H9 (cell line): Measurements from ENCODE around the gene ANKRD28. TPM values are rescaled to one million over a fixed set of nuclear protein-coding genes. Genes with fewer than 3 reads are reported as not detected.

Experiments used
- DNase-seq: peaks from one replicate; pipeline ENCODE4 v3.0.0-alpha.2; 2017
- H2AFZ ChIP-seq: one replicate; pipeline ENCODE4 v1.6.1; 2013; ENCODE audit warnings: mild to moderate bottlenecking, low read length, control low read depth, moderate library complexity
- H2AK5ac ChIP-seq: 2 replicates; pipeline ENCODE4 v1.6.1; 2013; ENCODE audit warnings: low read length, control low read depth, mixed read lengths; ENCODE audit not compliant: insufficient read length
- H2BK120ac ChIP-seq: one replicate; pipeline ENCODE4 v1.6.1; 2013; ENCODE audit warnings: low read depth, mild to moderate bottlenecking, low read length, control low read depth, inconsistent platforms; ENCODE audit not compliant: poor library complexity, severe bottlenecking
- H2BK12ac ChIP-seq: 2 replicates; pipeline ENCODE4 v1.6.1; 2013; ENCODE audit warnings: low read length, control low read depth, mixed read lengths, low read depth; ENCODE audit not compliant: insufficient read length
- H2BK15ac ChIP-seq: 2 replicates; pipeline ENCODE4 v1.6.1; 2013; ENCODE audit warnings: low read depth, low read length, control low read depth
- H2BK20ac ChIP-seq: one replicate; pipeline ENCODE4 v1.6.1; 2013; ENCODE audit warnings: low read depth, mild to moderate bottlenecking, low read length, control low read depth, inconsistent platforms; ENCODE audit not compliant: poor library complexity, severe bottlenecking
- H2BK5ac ChIP-seq: 2 replicates; pipeline ENCODE4 v1.6.1; 2013; ENCODE audit warnings: low read length, control low read depth, mixed read lengths; ENCODE audit not compliant: insufficient read length
- H3K14ac ChIP-seq: 2 replicates; pipeline ENCODE4 v1.6.1; 2013; ENCODE audit warnings: low read length, control low read depth; ENCODE audit not compliant: insufficient read depth
- H3K18ac ChIP-seq: 2 replicates; pipeline ENCODE4 v1.6.1; 2013; ENCODE audit warnings: low read depth, mild to moderate bottlenecking, mixed read lengths, low read length, control low read depth; ENCODE audit not compliant: insufficient read length
- H3K23ac ChIP-seq: 2 replicates; pipeline ENCODE4 v1.6.1; 2013; ENCODE audit warnings: low read length, control low read depth, mixed read lengths, low read depth; ENCODE audit not compliant: insufficient read length
- H3K23me2 ChIP-seq: 2 replicates; pipeline ENCODE4 v1.6.1; 2013; ENCODE audit warnings: low read depth, mild to moderate bottlenecking, mixed read lengths, low read length, control low read depth; ENCODE audit not compliant: insufficient read length, poor library complexity, severe bottlenecking
- H3K27ac ChIP-seq: 2 replicates; pipeline ENCODE4 v1.5.1; 2013; ENCODE audit warnings: low read length, control low read depth, mixed read lengths, low read depth; ENCODE audit not compliant: insufficient read length
- H3K27me3 ChIP-seq: 2 replicates; pipeline ENCODE4 v1.6.1; 2013; ENCODE audit warnings: low read length, control low read depth, inconsistent platforms; ENCODE audit not compliant: insufficient read depth
- H3K4ac ChIP-seq: 2 replicates; pipeline ENCODE4 v1.6.1; 2013; ENCODE audit warnings: low read depth, mild to moderate bottlenecking, control low read depth, inconsistent platforms, low read length, moderate library complexity
- H3K4me1 ChIP-seq: 2 replicates; pipeline ENCODE4 v1.6.1; 2013; ENCODE audit warnings: low read length, control low read depth, inconsistent platforms; ENCODE audit not compliant: insufficient read depth
- H3K4me2 ChIP-seq: 2 replicates; pipeline ENCODE4 v1.6.1; 2013; ENCODE audit warnings: low read length, control low read depth, mixed read lengths; ENCODE audit not compliant: insufficient read length, insufficient read depth
- H3K56ac ChIP-seq: 2 replicates; pipeline ENCODE4 v1.6.1; 2013; ENCODE audit warnings: low read depth, mild to moderate bottlenecking, mixed read lengths, low read length, control low read depth; ENCODE audit not compliant: insufficient read length
- H3K79me1 ChIP-seq: 2 replicates; pipeline ENCODE4 v1.6.1; 2013; ENCODE audit warnings: low read depth, mild to moderate bottlenecking, moderate library complexity, low read length, control low read depth, inconsistent platforms; ENCODE audit not compliant: insufficient read depth, poor library complexity, severe bottlenecking
- H3K79me2 ChIP-seq: 2 replicates; pipeline ENCODE4 v1.6.1; 2013; ENCODE audit warnings: low read length, control low read depth, inconsistent platforms; ENCODE audit not compliant: insufficient read depth
- H3K9ac ChIP-seq: 2 replicates; pipeline ENCODE4 v1.6.1; 2013; ENCODE audit warnings: low read length, control low read depth, mixed read lengths; ENCODE audit not compliant: insufficient read length; ENCODE audit errors: extremely low read depth
- H3K9me3 ChIP-seq: one replicate; pipeline ENCODE4 v1.6.1; 2013; ENCODE audit warnings: low read depth, low read length, inconsistent platforms; ENCODE audit not compliant: control insufficient read depth
- H3T11ph ChIP-seq: one replicate; pipeline ENCODE4 v1.6.1; 2013; ENCODE audit warnings: mild to moderate bottlenecking, low read length, control low read depth, inconsistent platforms
- H4K20me1 ChIP-seq: one replicate; pipeline ENCODE4 v1.6.1; 2013; ENCODE audit not compliant: control insufficient read depth, insufficient read length, insufficient read depth
- H4K5ac ChIP-seq: 2 replicates; pipeline ENCODE4 v1.6.1; 2013; ENCODE audit warnings: low read depth, mild to moderate bottlenecking, mixed read lengths, low read length, control low read depth; ENCODE audit not compliant: insufficient read length
- H4K8ac ChIP-seq: replicated peaks from 2 replicates; pipeline ENCODE4 v1.6.1; 2013; ENCODE audit warnings: low read length, control low read depth, mixed read lengths, low read depth; ENCODE audit not compliant: insufficient read length
- H4K91ac ChIP-seq: 2 replicates; pipeline ENCODE4 v1.6.1; 2013; ENCODE audit warnings: low read depth, mild to moderate bottlenecking, moderate library complexity, mixed read lengths, low read length, control low read depth; ENCODE audit not compliant: insufficient read length
- H3K27ac Mint-ChIP-seq, 3 experiments: 2 replicates in 2 of 3; 3 replicates in 1 of 3; pipeline ENCODE4 v1.8.0; 2020 to 2021; ENCODE audit warnings: mixed read lengths in 3 of 3, mild to moderate bottlenecking in 1 of 3, moderate library complexity in 1 of 3
- H3K27me3 Mint-ChIP-seq: 2 replicates; pipeline ENCODE4 v1.8.0; 2021; ENCODE audit warnings: low read depth, mild to moderate bottlenecking, moderate library complexity, mixed read lengths
- H3K36me3 Mint-ChIP-seq, 3 experiments: 2 replicates in 2 of 3; 3 replicates in 1 of 3; pipeline ENCODE4 v1.8.0; 2020 to 2021; ENCODE audit warnings: low read depth in 3 of 3, mixed read lengths in 3 of 3; ENCODE audit not compliant: insufficient read depth in 1 of 3
- H3K4me1 Mint-ChIP-seq, 2 experiments: 2 replicates each; pipeline ENCODE4 v1.8.0; 2020; ENCODE audit warnings: mixed read lengths in 2 of 2
- H3K4me3 Mint-ChIP-seq, 2 experiments: 2 replicates in 1 of 2; 3 replicates in 1 of 2; pipeline ENCODE4 v1.8.0; 2020 to 2021; ENCODE audit warnings: mild to moderate bottlenecking in 2 of 2, mixed read lengths in 2 of 2, moderate library complexity in 1 of 2
- H3K9me3 Mint-ChIP-seq, 2 experiments: 2 replicates in 1 of 2; 3 replicates in 1 of 2; pipeline ENCODE4 v1.8.0; 2020; ENCODE audit warnings: mild to moderate bottlenecking in 2 of 2, mixed read lengths in 2 of 2, moderate library complexity in 1 of 2
- CTCF ChIP-seq: fragments of 200-600 bp; sonication (generic); conservative IDR thresholded peaks from 3 replicates; pipeline ENCODE4 v1.8.0; 2021; ENCODE audit warnings: antibody characterized with exemption, mild to moderate bottlenecking
- total RNA-seq: library from RNA; stranded (reverse); gene quantifications from 2 replicates; pipeline ENCODE4 v1.2.1, GENCODE V29; 2021

ANKRD28 gene
- total RNA-seq, 1 experiment from 2014 or later: 59.0 TPM

GRCh38 chr3:15657016-15657415 lies 140.8 kb downstream of the ANKRD28 start:
- no peak overlapping the region for H3K27ac Mint-ChIP-seq
- Histone ChIP-seq H3K23ac (no peak overlapping the region), H3T11ph (no peak overlapping the region), H3K4me2 (no peak overlapping the region), H4K8ac (no peak overlapping the region), H3K9me3 (no peaks in the 10 kb centered on the region), H2BK12ac (no peak overlapping the region), H3K27me3 (no peaks in the 10 kb centered on the region), H2BK15ac (no peak overlapping the region), H3K79me2 (no peaks in the 10 kb centered on the region), H3K56ac (no peak overlapping the region), H4K20me1 (no peaks in the 10 kb centered on the region), H2BK120ac (no peak overlapping the region), H3K4me1 (no peaks in the 10 kb centered on the region), H2AFZ (no peak overlapping the region), H4K5ac (no peak overlapping the region), H3K27ac (no peak overlapping the region), H2AK5ac (no peak overlapping the region), H2BK20ac (no peak overlapping the region), H3K14ac (no peak overlapping the region), H3K23me2 (no peaks in the 10 kb centered on the region), H3K4ac (no peak overlapping the region), H4K91ac (no peak overlapping the region), H3K9ac (no peak overlapping the region), H3K79me1 (no peaks in the 10 kb centered on the region), H2BK5ac (no peak overlapping the region), H3K18ac (no peak overlapping the region)
- no peaks in the 10 kb centered on the region for H3K27me3 Mint-ChIP-seq
- no peak overlapping the region for H3K4me3 Mint-ChIP-seq
- no peak for TF ChIP-seq CTCF
- H3K4me1 Mint-ChIP-seq: peaks cover 7 to 10% of the 10 kb centered on the region in 2 experiments
- DNase-seq: no peak
- peaks cover 9 to 13% (median 11%) of the 10 kb centered on the region in 3 experiments for H3K36me3 Mint-ChIP-seq
- H3K9me3 Mint-ChIP-seq: peaks cover 12 to 25% of the 10 kb centered on the region in 2 experiments
